CD14-positive monocyte (primary cell): ENCODE data around the gene CORO1C. TPM values are rescaled to one million over a fixed set of nuclear protein-coding genes. Genes with fewer than 3 reads are reported as not detected.
A peak's percentile ranks its signal among the peaks of the same experiment; 100 is the strongest.

Experiments
- DNase-seq, 3 donors: peaks; one replicate each; pipeline ENCODE4 v3.0.0-alpha.2; 2011 to 2022
- H2AFZ ChIP-seq: 2 replicates; pipeline ENCODE4 v1.6.0; 2012; ENCODE audit warnings: mild to moderate bottlenecking, low read depth, low read length, inconsistent platforms; ENCODE audit not compliant: insufficient read depth, poor library complexity, severe bottlenecking
- H3K27ac ChIP-seq, 2 donors: 1 replicate in 1 of 2; 2 replicates in 1 of 2; pipeline ENCODE4 v1.5.1; 2012 to 2013; ENCODE audit warnings: low read length in 2 of 2, control low read depth in 1 of 2, inconsistent platforms in 1 of 2, low read depth in 1 of 2, mild to moderate bottlenecking in 1 of 2
- H3K27me3 ChIP-seq, 2 donors: one replicate each; pipeline versions ENCODE4 v1.6.0 to v1.6.1; 2011 to 2013; ENCODE audit warnings: low read length in 2 of 2; ENCODE audit not compliant: control insufficient read depth in 2 of 2, insufficient read depth in 2 of 2
- H3K36me3 ChIP-seq, 2 donors: replicated peaks in 1 of 2; 1 replicate in 1 of 2; 2 replicates in 1 of 2; pipeline versions ENCODE4 v1.5.1 to v1.6.1; 2012 to 2013; ENCODE audit warnings: low read length in 2 of 2, control low read depth in 1 of 2, inconsistent platforms in 1 of 2, mild to moderate bottlenecking in 1 of 2; ENCODE audit not compliant: insufficient read depth in 2 of 2, control insufficient read depth in 1 of 2
- H3K4me1 ChIP-seq, 2 donors: 1 replicate in 1 of 2; 2 replicates in 1 of 2; pipeline versions ENCODE4 v1.5.1 to v1.6.1; 2012 to 2013; ENCODE audit warnings: low read length in 2 of 2, control low read depth in 1 of 2, inconsistent platforms in 1 of 2, mild to moderate bottlenecking in 1 of 2, moderate library complexity in 1 of 2; ENCODE audit not compliant: insufficient read depth in 2 of 2, control insufficient read depth in 1 of 2
- H3K4me2 ChIP-seq: replicated peaks from 2 replicates; pipeline ENCODE3; 2012; ENCODE audit warnings: low read length, moderate library complexity, mild to moderate bottlenecking; ENCODE audit not compliant: poor library complexity, severe bottlenecking; ENCODE audit errors: extremely low read depth
- H3K4me3 ChIP-seq, 3 experiments: fragments of 200-600 bp in 1 of 3; sonication (generic) in 1 of 3; replicated peaks in 1 of 3; 1 replicate in 2 of 3; 2 replicates in 1 of 3; pipeline ENCODE4 v1.5.1; 2011 to 2013; ENCODE audit warnings: low read length in 3 of 3, mild to moderate bottlenecking in 3 of 3, control low read depth in 2 of 3, low read depth in 2 of 3, inconsistent platforms in 1 of 3, moderate library complexity in 1 of 3
- H3K79me2 ChIP-seq: 2 replicates; pipeline ENCODE4 v1.6.0; 2012; ENCODE audit warnings: mild to moderate bottlenecking, control low read depth, inconsistent platforms, low read length, moderate library complexity; ENCODE audit not compliant: insufficient read depth
- H3K9ac ChIP-seq: 2 replicates; pipeline ENCODE4 v1.6.0; 2017; ENCODE audit warnings: low read length, mild to moderate bottlenecking; ENCODE audit not compliant: insufficient read depth, poor library complexity, severe bottlenecking
- H3K9me3 ChIP-seq, 2 donors: replicated peaks in 1 of 2; 1 replicate in 1 of 2; 2 replicates in 1 of 2; pipeline versions ENCODE4 v1.5.1 to v1.6.1; 2012 to 2013; ENCODE audit warnings: low read length in 2 of 2, control low read depth in 1 of 2; ENCODE audit not compliant: control insufficient read depth in 1 of 2, insufficient read depth in 1 of 2
- H4K20me1 ChIP-seq: 2 replicates; pipeline ENCODE4 v1.6.0; 2012; ENCODE audit warnings: mild to moderate bottlenecking, low read length, control low read depth, moderate library complexity; ENCODE audit not compliant: insufficient read depth
- H3K27ac Mint-ChIP-seq, 7 donors: one replicate each; pipeline ENCODE4 v1.8.0; 2020; ENCODE audit warnings: mild to moderate bottlenecking in 7 of 7, mixed read lengths in 7 of 7, moderate library complexity in 6 of 7, inconsistent platforms in 2 of 7
- H3K27me3 Mint-ChIP-seq, 3 donors: one replicate each; pipeline ENCODE4 v1.8.0; 2021 to 2022; ENCODE audit warnings: low read depth in 3 of 3, mild to moderate bottlenecking in 3 of 3, mixed read lengths in 3 of 3, moderate library complexity in 3 of 3, inconsistent platforms in 1 of 3
- H3K36me3 Mint-ChIP-seq, 2 donors: one replicate each; pipeline ENCODE4 v1.8.0; 2020; ENCODE audit warnings: mixed read lengths in 2 of 2, inconsistent platforms in 1 of 2, mild to moderate bottlenecking in 1 of 2
- H3K4me1 Mint-ChIP-seq: one replicate; pipeline ENCODE4 v1.8.0; 2020; ENCODE audit warnings: mild to moderate bottlenecking, mixed read lengths
- H3K4me3 Mint-ChIP-seq, 2 donors: one replicate each; pipeline ENCODE4 v1.8.0; 2020; ENCODE audit warnings: mild to moderate bottlenecking in 2 of 2, mixed read lengths in 2 of 2, moderate library complexity in 1 of 2
- H3K9me3 Mint-ChIP-seq, 7 donors: one replicate each; pipeline ENCODE4 v1.8.0; 2020 to 2022; ENCODE audit warnings: mixed read lengths in 7 of 7, mild to moderate bottlenecking in 6 of 7, moderate library complexity in 6 of 7, inconsistent platforms in 2 of 7
- WGBS: methylation state at CpG from one replicate; pipeline ENCODE4 v1.1.5; 2013; ENCODE audit warnings: missing lambda C conversion rate; ENCODE audit not compliant: insufficient coverage; 5-methylcytosine and 5-hydroxymethylcytosine counted together
- intact Hi-C, 2 donors: fragments of 100-400 bp; cut with micrococcal nuclease; formaldehyde crosslinking; loops; one replicate each; pipeline versions ENCODE4 v1.15.0 to v1.15.1; 2023
- polyA plus RNA-seq, 3 donors: library from polyadenylated mRNA; depleted of rRNA in 1 of 3; unstranded in 2 of 3; stranded (reverse) in 1 of 3; fragments of 300-500 nt in 2 of 3; fragments of >200 nt in 1 of 3; fragmentation: Illumina TruSeq in 2 of 3; gene quantifications; 1 replicate in 2 of 3; 2 replicates in 1 of 3; pipeline ENCODE4 v1.2.3, GENCODE V29; 2012 to 2021
- TF ChIP-seq, protein P1 (sequence below): fragments of 200-600 bp; IDR thresholded peaks from one replicate; pipeline ENCODE4 v1.8.0; 2022; ENCODE audit warnings: antibody characterized with exemption, mild to moderate bottlenecking

CORO1C gene
- polyA plus RNA-seq, 3 donors: 77.5 to 285 (median 229) TPM

DNA sequence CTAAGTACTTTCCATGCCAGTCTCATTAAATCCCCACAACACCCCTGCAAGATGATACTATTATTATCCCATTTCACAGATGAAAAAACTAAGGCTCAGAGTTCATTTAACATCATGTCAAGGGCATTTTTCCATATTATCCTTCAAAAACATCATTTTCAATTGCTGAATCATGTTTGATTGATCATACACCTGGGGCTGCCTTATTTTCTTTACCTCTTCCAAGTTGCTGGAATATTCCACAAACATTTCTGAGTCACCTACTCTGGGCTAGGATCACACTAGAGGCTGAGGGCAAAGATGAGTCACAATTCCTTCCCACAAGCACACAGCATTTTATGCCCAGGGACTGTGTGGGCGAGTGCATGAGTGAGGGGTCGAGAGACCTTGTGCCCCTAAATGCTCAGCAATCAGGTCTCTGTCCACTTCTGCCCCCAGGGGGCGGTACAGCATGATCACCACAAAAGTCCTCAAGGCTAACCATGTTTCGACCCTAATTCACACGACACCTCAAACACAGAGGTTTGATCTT, 119.4 kb downstream of the CORO1C start:
- peaks cover 11 to 16% of the 10 kb centered on the region in 2 donors for H3K36me3 Mint-ChIP-seq
- H3K4me3 ChIP-seq: no peak overlapping the region
- TF ChIP-seq, protein P1, sequence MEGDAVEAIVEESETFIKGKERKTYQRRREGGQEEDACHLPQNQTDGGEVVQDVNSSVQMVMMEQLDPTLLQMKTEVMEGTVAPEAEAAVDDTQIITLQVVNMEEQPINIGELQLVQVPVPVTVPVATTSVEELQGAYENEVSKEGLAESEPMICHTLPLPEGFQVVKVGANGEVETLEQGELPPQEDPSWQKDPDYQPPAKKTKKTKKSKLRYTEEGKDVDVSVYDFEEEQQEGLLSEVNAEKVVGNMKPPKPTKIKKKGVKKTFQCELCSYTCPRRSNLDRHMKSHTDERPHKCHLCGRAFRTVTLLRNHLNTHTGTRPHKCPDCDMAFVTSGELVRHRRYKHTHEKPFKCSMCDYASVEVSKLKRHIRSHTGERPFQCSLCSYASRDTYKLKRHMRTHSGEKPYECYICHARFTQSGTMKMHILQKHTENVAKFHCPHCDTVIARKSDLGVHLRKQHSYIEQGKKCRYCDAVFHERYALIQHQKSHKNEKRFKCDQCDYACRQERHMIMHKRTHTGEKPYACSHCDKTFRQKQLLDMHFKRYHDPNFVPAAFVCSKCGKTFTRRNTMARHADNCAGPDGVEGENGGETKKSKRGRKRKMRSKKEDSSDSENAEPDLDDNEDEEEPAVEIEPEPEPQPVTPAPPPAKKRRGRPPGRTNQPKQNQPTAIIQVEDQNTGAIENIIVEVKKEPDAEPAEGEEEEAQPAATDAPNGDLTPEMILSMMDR: peak; percentile 72
- H3K9me3 ChIP-seq: peaks cover 7 to 8% of the 10 kb centered on the region in 2 donors
- peaks cover 0 to 5% of the 10 kb centered on the region in 2 donors for H3K27me3 ChIP-seq
- H2AFZ ChIP-seq: no peak overlapping the region
- H3K4me1 Mint-ChIP-seq: peaks cover 5% of the 10 kb centered on the region
- intact Hi-C loops: loop anchor here in 1 of 2 donors (10.0 kb wide), 1 partner anchor 483 kb away; the partner anchor contains the start of genes ALKBH2 and UNG
- peaks cover 13% of the 10 kb centered on the region for H4K20me1 ChIP-seq
- DNase-seq: peak in 2 of 3 donors; percentile 32 to 49
- peaks cover 3 to 6% of the 10 kb centered on the region in 2 donors for H3K4me1 ChIP-seq
- no peaks in the 10 kb centered on the region for H3K79me2 ChIP-seq
- peaks cover 7 to 18% (median 16%) of the 10 kb centered on the region in 3 donors for H3K27me3 Mint-ChIP-seq
- peak overlapping the region in 1 of 2 donors; percentile 13 for H3K4me3 Mint-ChIP-seq
- H3K9ac ChIP-seq: no peak overlapping the region
- 63% methylated on average over 3 of the region's 5 CpGs for WGBS
- no peak overlapping the region for H3K27ac ChIP-seq
- peaks cover 8 to 12% (median 9%) of the 10 kb centered on the region in 7 donors for H3K9me3 Mint-ChIP-seq
- peak overlapping the region in 1 of 7 donors; percentile 15 for H3K27ac Mint-ChIP-seq
- no peak overlapping the region for H3K4me2 ChIP-seq
- no peaks in the 10 kb centered on the region for H3K36me3 ChIP-seq

GRCh38 chr12:108610856-108611605, 120.3 kb downstream of the CORO1C start:
- Mint-ChIP-seq H3K4me1 (no peaks in the 10 kb centered on the region), H3K36me3 (peaks cover 2 to 7% of the 10 kb centered on the region in 2 donors), H3K27me3 (peaks cover 7 to 18% (median 14%) of the 10 kb centered on the region in 3 donors), H3K27ac (peak overlapping the region in 1 of 7 donors; percentile 70), H3K4me3 (no peak overlapping the region), H3K9me3 (peaks cover 2 to 8% (median 3%) of the 10 kb centered on the region in 7 donors)
- Histone ChIP-seq H2AFZ (no peak overlapping the region), H3K27ac (no peak overlapping the region), H3K79me2 (no peaks in the 10 kb centered on the region), H3K4me3 (no peak overlapping the region), H3K4me2 (no peak overlapping the region), H4K20me1 (peaks cover 4% of the 10 kb centered on the region), H3K9ac (no peak overlapping the region), H3K27me3 (peaks cover 0 to 5% of the 10 kb centered on the region in 2 donors), H3K4me1 (no peaks in the 10 kb centered on the region), H3K9me3 (peaks cover 3% of the 10 kb centered on the region in 2 donors), H3K36me3 (no peaks in the 10 kb centered on the region)
- intact Hi-C loops: loop anchor here in 1 of 2 donors (10.0 kb wide), 1 partner anchor 484 kb away; the partner anchor contains the start of genes ALKBH2 and UNG
- TF ChIP-seq, protein P1: no peak
- DNase-seq: no peak
- 70% methylated on average over 5 of the region's 15 CpGs for WGBS
